ENCODE results near the gene TMEM250. TPM values are rescaled to one million over a fixed set of nuclear protein-coding genes. Genes with fewer than 3 reads are reported as not detected.

The TMEM250 gene
- total RNA-seq, 1 experiment from 2014 or later: 66.1 TPM

GRCh38 chr9:136093346-136093986 lies 25.2 kb downstream of the TMEM250 start:
- DNase-seq: peak; percentile 84
- H3K27me3 ChIP-seq (ENCODE audit: control insufficient read depth, insufficient read depth, low read length): peaks cover 17% of the 10 kb centered on the region
- H3K36me3 ChIP-seq (replicated peaks; ENCODE audit: control insufficient read depth, insufficient read depth, low read length): no peaks in the 10 kb centered on the region
- H3K4me3 ChIP-seq (ENCODE audit: insufficient read depth, low read depth, low read length): peak overlapping the region; percentile 59

GRCh38 chr9:136092741-136093140 lies 25.9 kb downstream of the TMEM250 start:
- peaks cover 17% of the 10 kb centered on the region for H3K27me3 ChIP-seq (ENCODE audit: control insufficient read depth, insufficient read depth, low read length)
- no peaks in the 10 kb centered on the region for H3K36me3 ChIP-seq (replicated peaks; ENCODE audit: control insufficient read depth, insufficient read depth, low read length)
- no peak overlapping the region for H3K4me3 ChIP-seq (ENCODE audit: insufficient read depth, low read depth, low read length)
- no peak for DNase-seq

- DNase-seq: no peak
- Histone ChIP-seq H3K27me3 (ENCODE audit: control insufficient read depth, insufficient read depth, low read length) (peaks cover 17% of the 10 kb centered on the region), H3K4me3 (ENCODE audit: insufficient read depth, low read depth, low read length) (no peak overlapping the region)
Observed at GRCh38 chr9:136092353-136092650, 26.4 kb downstream of the TMEM250 start.

GRCh38 chr9:136091582-136092352 lies 26.9 kb downstream of the TMEM250 start:
- DNase-seq: peak; percentile 75
- no peak overlapping the region for H3K4me3 ChIP-seq (ENCODE audit: insufficient read depth, low read depth, low read length)
- no peaks in the 10 kb centered on the region for H3K36me3 ChIP-seq (replicated peaks; ENCODE audit: control insufficient read depth, insufficient read depth, low read length)
- H3K27me3 ChIP-seq (ENCODE audit: control insufficient read depth, insufficient read depth, low read length): peaks cover 17% of the 10 kb centered on the region

More at GRCh38 chr9:136092353-136092650, 26.4 kb downstream of the TMEM250 start:
- H3K36me3 ChIP-seq (replicated peaks; ENCODE audit: control insufficient read depth, insufficient read depth, low read length): no peaks in the 10 kb centered on the region

- DNase-seq: peak; percentile 83
- H3K4me3 ChIP-seq (ENCODE audit: insufficient read depth, low read depth, low read length): no peak overlapping the region
- no peaks in the 10 kb centered on the region for H3K36me3 ChIP-seq (replicated peaks; ENCODE audit: control insufficient read depth, insufficient read depth, low read length)
- peaks cover 12% of the 10 kb centered on the region for H3K27me3 ChIP-seq (ENCODE audit: control insufficient read depth, insufficient read depth, low read length)
Observed at GRCh38 chr9:136090768-136091581, 27.7 kb downstream of the TMEM250 start.

GRCh38 chr9:136090056-136090735 lies 28.5 kb downstream of the TMEM250 start:
- Histone ChIP-seq H3K27me3 (ENCODE audit: control insufficient read depth, insufficient read depth, low read length) (peaks cover 8% of the 10 kb centered on the region), H3K4me3 (ENCODE audit: insufficient read depth, low read depth, low read length) (no peak overlapping the region), H3K36me3 (replicated peaks; ENCODE audit: control insufficient read depth, insufficient read depth, low read length) (no peaks in the 10 kb centered on the region)
- peak; percentile 67 for DNase-seq

- no peaks in the 10 kb centered on the region for H3K36me3 ChIP-seq (replicated peaks; ENCODE audit: control insufficient read depth, insufficient read depth, low read length)
- peaks cover 8% of the 10 kb centered on the region for H3K27me3 ChIP-seq (ENCODE audit: control insufficient read depth, insufficient read depth, low read length)
- no peak overlapping the region for H3K4me3 ChIP-seq (ENCODE audit: insufficient read depth, low read depth, low read length)
- DNase-seq: no peak
Observed at GRCh38 chr9:136089697-136090045, 29.0 kb downstream of the TMEM250 start.

- peak; percentile 79 for DNase-seq
- H3K36me3 ChIP-seq (replicated peaks; ENCODE audit: control insufficient read depth, insufficient read depth, low read length): no peaks in the 10 kb centered on the region
- peaks cover 5% of the 10 kb centered on the region for H3K27me3 ChIP-seq (ENCODE audit: control insufficient read depth, insufficient read depth, low read length)
- H3K4me3 ChIP-seq (ENCODE audit: insufficient read depth, low read depth, low read length): no peak overlapping the region
Observed at GRCh38 chr9:136088939-136089696, 29.6 kb downstream of the TMEM250 start.

GRCh38 chr9:136088481-136088938 lies 30.2 kb downstream of the TMEM250 start:
- peak; percentile 71 for DNase-seq
- no peaks in the 10 kb centered on the region for H3K36me3 ChIP-seq (replicated peaks; ENCODE audit: control insufficient read depth, insufficient read depth, low read length)
- H3K27me3 ChIP-seq (ENCODE audit: control insufficient read depth, insufficient read depth, low read length): no peaks in the 10 kb centered on the region; the same call in 1 of the 2 replicates
- H3K4me3 ChIP-seq (ENCODE audit: insufficient read depth, low read depth, low read length): no peak overlapping the region

GRCh38 chr9:136087741-136088480 lies 30.8 kb downstream of the TMEM250 start:
- H3K36me3 ChIP-seq (replicated peaks; ENCODE audit: control insufficient read depth, insufficient read depth, low read length): no peaks in the 10 kb centered on the region
- no peaks in the 10 kb centered on the region; the same call in 1 of the 2 replicates for H3K27me3 ChIP-seq (ENCODE audit: control insufficient read depth, insufficient read depth, low read length)
- DNase-seq: peak; percentile 52
- no peak overlapping the region for H3K4me3 ChIP-seq (ENCODE audit: insufficient read depth, low read depth, low read length)

GRCh38 chr9:136086951-136087740 lies 31.5 kb downstream of the TMEM250 start:
- peak; percentile 74 for DNase-seq

GRCh38 chr9:136086213-136086881 lies 32.3 kb downstream of the TMEM250 start:
- H3K27me3 ChIP-seq (ENCODE audit: control insufficient read depth, insufficient read depth, low read length): no peaks in the 10 kb centered on the region
- peak; percentile 85 for DNase-seq
- H3K36me3 ChIP-seq (replicated peaks; ENCODE audit: control insufficient read depth, insufficient read depth, low read length): no peaks in the 10 kb centered on the region
- H3K4me3 ChIP-seq (ENCODE audit: insufficient read depth, low read depth, low read length): no peak overlapping the region

More at GRCh38 chr9:136086951-136087740, 31.5 kb downstream of the TMEM250 start:
- Histone ChIP-seq H3K36me3 (replicated peaks; ENCODE audit: control insufficient read depth, insufficient read depth, low read length) (no peaks in the 10 kb centered on the region), H3K27me3 (ENCODE audit: control insufficient read depth, insufficient read depth, low read length) (no peaks in the 10 kb centered on the region), H3K4me3 (ENCODE audit: insufficient read depth, low read depth, low read length) (no peak overlapping the region)

Data from H7 (cell line).